Esophagus squamous epithelium (tissue), 4 donors: ENCODE measurements around the gene ARPP19.

Experiments used
- POLR2A ChIP-seq, 4 donors: fragments of 450-650 bp; IDR thresholded peaks; one replicate each; pipeline ENCODE4 v1.6.1; 2017; ENCODE audit warnings: antibody characterized with exemption in 4 of 4, mild to moderate bottlenecking in 4 of 4, moderate library complexity in 3 of 4
- TF ChIP-seq, protein P1 (sequence below), 6 experiments: fragments of 450-650 bp in 4 of 6; fragments of 200-600 bp in 2 of 6; sonication (generic) in 2 of 6; IDR thresholded peaks; one replicate each; pipeline ENCODE4 v1.5.1; 2016 to 2019; ENCODE audit warnings: antibody characterized with exemption in 6 of 6, mild to moderate bottlenecking in 4 of 6, moderate library complexity in 4 of 6

DNA sequence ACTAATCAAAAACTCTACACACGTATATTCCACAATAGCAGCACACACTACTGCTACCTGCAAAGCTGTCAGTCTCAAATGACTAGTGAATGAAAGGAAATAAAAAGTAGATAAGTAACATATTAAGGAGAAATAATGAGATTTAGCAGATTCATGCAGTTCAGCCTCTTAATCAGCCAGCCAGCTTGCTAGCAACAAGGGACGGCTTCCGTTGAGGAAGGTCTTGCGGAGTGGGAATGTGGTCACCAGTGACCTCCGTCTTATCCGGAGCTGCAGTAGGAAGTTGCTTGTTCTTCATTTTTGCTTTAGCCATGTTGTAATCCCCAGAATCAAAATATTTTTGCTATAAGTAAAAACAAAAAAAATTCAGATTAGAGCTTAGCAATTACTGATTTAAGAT is 17.1 kb downstream of the ARPP19 start:
- TF ChIP-seq, protein P1, sequence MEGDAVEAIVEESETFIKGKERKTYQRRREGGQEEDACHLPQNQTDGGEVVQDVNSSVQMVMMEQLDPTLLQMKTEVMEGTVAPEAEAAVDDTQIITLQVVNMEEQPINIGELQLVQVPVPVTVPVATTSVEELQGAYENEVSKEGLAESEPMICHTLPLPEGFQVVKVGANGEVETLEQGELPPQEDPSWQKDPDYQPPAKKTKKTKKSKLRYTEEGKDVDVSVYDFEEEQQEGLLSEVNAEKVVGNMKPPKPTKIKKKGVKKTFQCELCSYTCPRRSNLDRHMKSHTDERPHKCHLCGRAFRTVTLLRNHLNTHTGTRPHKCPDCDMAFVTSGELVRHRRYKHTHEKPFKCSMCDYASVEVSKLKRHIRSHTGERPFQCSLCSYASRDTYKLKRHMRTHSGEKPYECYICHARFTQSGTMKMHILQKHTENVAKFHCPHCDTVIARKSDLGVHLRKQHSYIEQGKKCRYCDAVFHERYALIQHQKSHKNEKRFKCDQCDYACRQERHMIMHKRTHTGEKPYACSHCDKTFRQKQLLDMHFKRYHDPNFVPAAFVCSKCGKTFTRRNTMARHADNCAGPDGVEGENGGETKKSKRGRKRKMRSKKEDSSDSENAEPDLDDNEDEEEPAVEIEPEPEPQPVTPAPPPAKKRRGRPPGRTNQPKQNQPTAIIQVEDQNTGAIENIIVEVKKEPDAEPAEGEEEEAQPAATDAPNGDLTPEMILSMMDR (IDR thresholded peaks at IDR 0.05): no peak
- TF ChIP-seq POLR2A (IDR thresholded peaks at IDR 0.05): no peak
